ENCODE data around the gene KDM6B.

- TF ChIP-seq ZBTB33 (IDR thresholded peaks at IDR 0.05): no peak
- TF ChIP-seq TAF1 (conservative IDR thresholded peaks at IDR 0.05): no peak
These were observed 21.0 kb downstream of the KDM6B start, which contains the start of gene TMEM88 for GRCh38 chr17:7854851-7855659.

Measured in liver (tissue), 2 donors.